H1 (cell line): ENCODE data around the gene ACAP3. TPM values are rescaled to one million over a fixed set of nuclear protein-coding genes. Genes with fewer than 3 reads are reported as not detected.

Experiments used
- CTCF ChIA-PET: fragments of 300-600 bp; sonication (Branson Sonifier 250); formaldehyde crosslinking; loops from one replicate; lab custom pipeline; 2021; ENCODE audit not compliant: partially characterized antibody; lab: Charles Lee
- POLR2A ChIA-PET: fragments of 300-600 bp; sonication (Branson Sonifier 250); formaldehyde crosslinking; loops from one replicate; lab custom pipeline; 2021; ENCODE audit warnings: inconsistent platforms; ENCODE audit not compliant: partially characterized antibody; lab: Charles Lee
- DNase-seq, 2 experiments: peaks; one replicate each; pipeline versions ENCODE4 v3.0.0 to v3.0.0-alpha.2; 2010 to 2022; ENCODE audit warnings: low spot score in 2 of 2, low read depth in 1 of 2, mixed read lengths in 1 of 2
- FAIRE-seq: peaks from 2 replicates; lab custom pipeline; 2011; peaks lifted over from hg19 to GRCh38; lab: Jason Lieb, UNC
- H2AFZ ChIP-seq: 2 replicates; pipeline ENCODE4 v1.8.1; 2012; ENCODE audit warnings: low read length, inconsistent platforms
- H2AK5ac ChIP-seq: 2 replicates; pipeline ENCODE4 v1.6.1; 2013; ENCODE audit warnings: low read depth, low read length
- H2BK120ac ChIP-seq: replicated peaks from 2 replicates; pipeline ENCODE3; 2013; ENCODE audit warnings: low read depth, low read length, inconsistent platforms
- H2BK12ac ChIP-seq: 2 replicates; pipeline ENCODE4 v1.6.1; 2013; ENCODE audit warnings: low read depth, low read length
- H2BK15ac ChIP-seq: 2 replicates; pipeline ENCODE4 v1.6.1; 2013; ENCODE audit warnings: low read length
- H2BK20ac ChIP-seq: 2 replicates; pipeline ENCODE4 v1.6.1; 2013; ENCODE audit warnings: low read length
- H2BK5ac ChIP-seq: 2 replicates; pipeline ENCODE4 v1.6.1; 2013; ENCODE audit warnings: low read depth, low read length
- H3K14ac ChIP-seq: 2 replicates; pipeline ENCODE4 v1.6.1; 2013; ENCODE audit warnings: inconsistent platforms; ENCODE audit not compliant: insufficient read length
- H3K18ac ChIP-seq: 2 replicates; pipeline ENCODE4 v1.6.1; 2013; ENCODE audit warnings: low read length; ENCODE audit errors: extremely low read depth
- H3K23ac ChIP-seq: 2 replicates; pipeline ENCODE4 v1.6.1; 2013; ENCODE audit warnings: inconsistent platforms; ENCODE audit not compliant: insufficient read length
- H3K23me2 ChIP-seq: 2 replicates; pipeline ENCODE4 v1.6.1; 2013; ENCODE audit warnings: low read depth, low read length
- H3K27ac ChIP-seq: 2 replicates; pipeline ENCODE4 v1.6.1; 2011; ENCODE audit warnings: low read depth, low read length, inconsistent platforms
- H3K27me3 ChIP-seq, 4 experiments: replicated peaks in 1 of 4; 1 replicate in 1 of 4; 2 replicates in 3 of 4; pipeline versions ENCODE4 v1.6.1 to v1.8.1; 2011 to 2013; ENCODE audit warnings: low read length in 3 of 4, mild to moderate bottlenecking in 3 of 4, inconsistent platforms in 2 of 4, mixed read lengths in 2 of 4, moderate library complexity in 1 of 4; ENCODE audit not compliant: control insufficient read depth in 3 of 4, insufficient read depth in 3 of 4; ENCODE audit errors: extremely low read depth in 1 of 4
- H3K36me3 ChIP-seq, 4 experiments: 2 replicates each; pipeline versions ENCODE4 v1.6.1 to v1.8.1; 2011 to 2013; ENCODE audit warnings: mild to moderate bottlenecking in 4 of 4, low read length in 3 of 4, moderate library complexity in 2 of 4, control low read depth in 1 of 4, inconsistent platforms in 1 of 4; ENCODE audit not compliant: insufficient read depth in 4 of 4, control insufficient read depth in 2 of 4
- H3K4ac ChIP-seq: replicated peaks from 2 replicates; pipeline ENCODE3; 2013; ENCODE audit warnings: low read length, low read depth, mixed read lengths, inconsistent platforms; ENCODE audit not compliant: insufficient read length
- H3K4me1 ChIP-seq, 4 experiments: replicated peaks in 1 of 4; 1 replicate in 1 of 4; 2 replicates in 3 of 4; pipeline versions ENCODE4 v1.6.1 to v1.8.1; 2011 to 2013; ENCODE audit warnings: low read length in 3 of 4, inconsistent platforms in 2 of 4, mixed read lengths in 1 of 4; ENCODE audit not compliant: insufficient read depth in 4 of 4, control insufficient read depth in 3 of 4
- H3K4me2 ChIP-seq, 2 experiments: 2 replicates each; pipeline versions ENCODE4 v1.6.1 to v1.8.1; 2011 to 2013; ENCODE audit warnings: low read depth in 2 of 2, low read length in 2 of 2, control low read depth in 1 of 2, inconsistent platforms in 1 of 2, mild to moderate bottlenecking in 1 of 2; ENCODE audit not compliant: insufficient read depth in 1 of 2
- H3K4me3 ChIP-seq, 4 experiments: fragments of 200-600, 300-600 bp in 1 of 4; sonication (generic), shearing (Covaris generic), sonication (Bioruptor Twin) in 1 of 4; 2 replicates each; pipeline versions ENCODE4 v1.5.1 to v1.8.1; 2011 to 2016; ENCODE audit warnings: low read length in 4 of 4, low read depth in 3 of 4, control low read depth in 2 of 4, inconsistent platforms in 2 of 4, mild to moderate bottlenecking in 2 of 4, mixed read lengths in 1 of 4, moderate library complexity in 1 of 4; ENCODE audit not compliant: insufficient read depth in 2 of 4; ENCODE audit errors: extremely low read depth in 1 of 4
- H3K56ac ChIP-seq: replicated peaks from 2 replicates; pipeline ENCODE3; 2013; ENCODE audit warnings: low read depth, mild to moderate bottlenecking, mixed read lengths, low read length, inconsistent platforms; ENCODE audit not compliant: insufficient read length
- H3K79me1 ChIP-seq: 2 replicates; pipeline ENCODE4 v1.6.1; 2013; ENCODE audit warnings: low read depth, low read length, control low read depth
- H3K79me2 ChIP-seq, 2 experiments: 2 replicates each; pipeline versions ENCODE4 v1.6.1 to v1.8.1; 2012 to 2013; ENCODE audit warnings: low read length in 2 of 2, mild to moderate bottlenecking in 2 of 2, inconsistent platforms in 1 of 2; ENCODE audit not compliant: insufficient read depth in 2 of 2, control insufficient read depth in 1 of 2
- H3K9ac ChIP-seq, 4 experiments: replicated peaks in 1 of 4; 1 replicate in 1 of 4; 2 replicates in 3 of 4; pipeline versions ENCODE4 v1.6.1 to v1.8.1; 2011 to 2013; ENCODE audit warnings: low read depth in 3 of 4, low read length in 3 of 4, control low read depth in 2 of 4, mild to moderate bottlenecking in 2 of 4, moderate library complexity in 2 of 4, inconsistent platforms in 1 of 4; ENCODE audit errors: extremely low read depth in 1 of 4
- H3K9me3 ChIP-seq, 2 experiments: 2 replicates each; pipeline versions ENCODE4 v1.6.1 to v1.8.1; 2012 to 2013; ENCODE audit warnings: mild to moderate bottlenecking in 2 of 2, moderate library complexity in 2 of 2, control low read depth in 1 of 2, inconsistent platforms in 1 of 2, low read depth in 1 of 2, low read length in 1 of 2, mixed read lengths in 1 of 2; ENCODE audit not compliant: insufficient read depth in 2 of 2
- H4K20me1 ChIP-seq, 2 experiments: replicated peaks in 1 of 2; 2 replicates each; pipeline versions ENCODE3 to v1.8.1; 2011 to 2013; ENCODE audit warnings: inconsistent platforms in 2 of 2, low read length in 2 of 2, mild to moderate bottlenecking in 1 of 2; ENCODE audit not compliant: insufficient read depth in 2 of 2, control insufficient read depth in 1 of 2
- H4K5ac ChIP-seq: 2 replicates; pipeline ENCODE4 v1.6.1; 2013; ENCODE audit warnings: low read length, low read depth, mixed read lengths, inconsistent platforms; ENCODE audit not compliant: insufficient read length
- H4K8ac ChIP-seq: 2 replicates; pipeline ENCODE4 v1.8.0; 2013; ENCODE audit warnings: mild to moderate bottlenecking, moderate library complexity, low read length, inconsistent platforms; ENCODE audit not compliant: insufficient read depth; ENCODE audit errors: extremely low read depth
- H4K91ac ChIP-seq: replicated peaks from 2 replicates; pipeline ENCODE3; 2013; ENCODE audit warnings: low read length, mixed read lengths, inconsistent platforms; ENCODE audit not compliant: insufficient read length
- BACH1 ChIP-seq: IDR thresholded peaks from 2 replicates; pipeline ENCODE4 v1.6.1; 2012; ENCODE audit warnings: low read length, improper control_type of control experiment
- CREB1 ChIP-seq: IDR thresholded peaks from 2 replicates; pipeline ENCODE4 v1.6.1; 2012; ENCODE audit warnings: inconsistent platforms
- E2F6 ChIP-seq: IDR thresholded peaks from 2 replicates; pipeline ENCODE4 v1.6.1; 2012; ENCODE audit warnings: inconsistent platforms
- GABPA ChIP-seq: IDR thresholded peaks from 2 replicates; pipeline ENCODE4 v1.6.1; 2011; ENCODE audit warnings: mild to moderate bottlenecking, low read length, moderate library complexity, borderline replicate concordance; ENCODE audit not compliant: insufficient read depth
- HDAC2 ChIP-seq, 2 experiments: fragments of 300-600 bp in 1 of 2; sonication (generic) in 1 of 2; IDR thresholded peaks; 2 replicates each; pipeline ENCODE4 v1.6.1; 2011 to 2012; ENCODE audit warnings: low read depth in 2 of 2, low read length in 2 of 2, mild to moderate bottlenecking in 2 of 2, moderate library complexity in 2 of 2, borderline replicate concordance in 1 of 2, inconsistent platforms in 1 of 2
- SAP30 ChIP-seq: fragments of 300-600 bp; sonication (generic); IDR thresholded peaks from 2 replicates; pipeline ENCODE4 v1.7.1; 2012; ENCODE audit warnings: low read length, moderate library complexity, mild to moderate bottlenecking, inconsistent platforms; ENCODE audit not compliant: insufficient read depth, insufficient replicate concordance
- SIN3A ChIP-seq, 2 experiments: IDR thresholded peaks in 1 of 2; conservative IDR thresholded peaks in 1 of 2; 2 replicates each; pipeline ENCODE4 v1.6.1; 2011 to 2012; ENCODE audit warnings: low read length in 2 of 2, improper control_type of control experiment in 1 of 2, low read depth in 1 of 2, mild to moderate bottlenecking in 1 of 2
- WGBS, 2 experiments: shearing (Covaris generic) in 1 of 2; methylation state at CpG; one replicate each; pipeline versions ENCODE4 v1.1.6 to v1.1.7; 2013 to 2015; ENCODE audit warnings: low lambda C conversion rate in 2 of 2, mixed read lengths in 2 of 2, inconsistent platforms in 1 of 2, low coverage in 1 of 2, missing lambda C conversion rate in 1 of 2; ENCODE audit not compliant: insufficient replicate concordance in 2 of 2, insufficient coverage in 1 of 2, insufficient read length in 1 of 2; ENCODE audit errors: extremely low coverage in 1 of 2, missing lambda C conversion rate in 1 of 2; 5-methylcytosine and 5-hydroxymethylcytosine counted together
- polyA plus RNA-seq, 7 experiments: library from polyadenylated mRNA; depleted of rRNA in 3 of 7; stranded (reverse) in 5 of 7; unstranded in 2 of 7; fragments of >200 nt in 5 of 7; fragments of 200-250 nt in 2 of 7; gene quantifications; 1 replicate in 5 of 7; 2 replicates in 1 of 7; 4 replicates in 1 of 7; pipeline versions ENCODE4 v1.2.1 to v1.2.3, GENCODE V29; 2011 to 2013; ENCODE audit warnings: missing spikeins in 2 of 7, mixed read lengths in 2 of 7
- total RNA-seq: library from RNA; stranded (reverse); fragmentation: NEBNext Ultra II Directional; extraction: Animal tissue kit (Norgen Biotek cat#: 25700); gene quantifications from 2 replicates; pipeline ENCODE4 v1.2.1, GENCODE V29; 2021
- TF ChIP-seq, protein P1 (sequence below): IDR thresholded peaks from 2 replicates; pipeline ENCODE4 v1.6.1; 2012; ENCODE audit warnings: inconsistent platforms

The ACAP3 gene
- total and polyA plus RNA-seq, 2 of the 8 experiments (the other 6 are each of a cell fraction or from before 2014, with no cell fraction given) = 14.8 to 28.3 TPM

- peaks cover 0 to 4% (median 0%) of the 10 kb centered on the region in 4 experiments; a peak in 1 of 8 replicates for H3K36me3 ChIP-seq
- H3K9me3 ChIP-seq = no peaks in the 10 kb centered on the region
- no peaks in the 10 kb centered on the region for H3K23me2 ChIP-seq
- WGBS, 2 experiments = 69% methylated on average over 21 of the region's 30 CpGs; no CpG with 5 or more reads in 1 of the 2 experiments
- H2BK5ac ChIP-seq = no peak overlapping the region
- no peak overlapping the region for H3K27ac ChIP-seq
- FAIRE-seq (no peak), DNase-seq (peak in 1 of 2 experiments; percentile 87)
- H2BK120ac ChIP-seq = no peak overlapping the region
- H4K5ac ChIP-seq = no peak overlapping the region
- H3K14ac ChIP-seq = no peak overlapping the region
- no peak overlapping the region for H2AK5ac ChIP-seq
- no peak overlapping the region for H3K4ac ChIP-seq
- no peak overlapping the region for H3K56ac ChIP-seq
- H3K79me1 ChIP-seq = no peaks in the 10 kb centered on the region
- H2AFZ ChIP-seq = no peak overlapping the region
- no peak overlapping the region for H3K4me2 ChIP-seq
- no peak overlapping the region for H2BK12ac ChIP-seq
- no peak overlapping the region for H3K4me3 ChIP-seq
- 0 out of 4 replicates have a peak, but pooled peaks of 1 of the 2 experiments have one; percentile 56 for TF ChIP-seq HDAC2 (IDR thresholded peaks at IDR 0.05; ENCODE audit: borderline replicate concordance in 1 of 2, low read depth in 2 of 2, low read length in 2 of 2)
- peak; percentile 83 to 95; a peak in 2 of 4 replicates for TF ChIP-seq SIN3A (conservative IDR thresholded peaks at IDR 0.05 in 1 of 2, IDR thresholded peaks at IDR 0.05 in 1 of 2; ENCODE audit: low read depth in 1 of 2, low read length in 2 of 2)
- TF ChIP-seq, protein P1, sequence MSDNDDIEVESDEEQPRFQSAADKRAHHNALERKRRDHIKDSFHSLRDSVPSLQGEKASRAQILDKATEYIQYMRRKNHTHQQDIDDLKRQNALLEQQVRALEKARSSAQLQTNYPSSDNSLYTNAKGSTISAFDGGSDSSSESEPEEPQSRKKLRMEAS = peak; percentile 59
- TF ChIP-seq BACH1 = 0 out of 2 replicates have a peak, but pooled peaks have one; percentile 21
- 0 out of 2 replicates have a peak, but pooled peaks have one; percentile 21 for TF ChIP-seq CREB1
- TF ChIP-seq SAP30 = no peak
- peak; percentile 71; the same call in 1 of the 2 replicates for TF ChIP-seq GABPA
- no peak for TF ChIP-seq E2F6
- H4K8ac ChIP-seq = no peak overlapping the region
- no peaks in the 10 kb centered on the region for H3K27me3 ChIP-seq
- H3K79me2 ChIP-seq = no peaks in the 10 kb centered on the region
- H4K91ac ChIP-seq = no peak overlapping the region
- POLR2A ChIA-PET = interaction anchor here (0.7 to 1.6 kb wide), 4 partner anchors 7 to 266 kb away, joined by 3 to 6 read pairs (median 3); no protein-coding TSS in a partner anchor
- no peak overlapping the region for H2BK20ac ChIP-seq
- no peak overlapping the region for H3K9ac ChIP-seq
- H3K23ac ChIP-seq = no peak overlapping the region
- CTCF ChIA-PET = interaction anchor here (0.8 to 2.7 kb wide), 11 partner anchors 9 to 300 kb away, joined by 3 to 13 read pairs (median 3); no protein-coding TSS in a partner anchor
- no peak overlapping the region for H3K18ac ChIP-seq
- peaks cover 5 to 18% of the 10 kb centered on the region in 2 experiments for H4K20me1 ChIP-seq
- peaks cover 0 to 4% (median 0%) of the 10 kb centered on the region in 4 experiments; a peak in 1 of 7 replicates for H3K4me1 ChIP-seq
- no peak overlapping the region for H2BK15ac ChIP-seq
Observed at GRCh38 chr1:1298861-1299685, 8.7 kb downstream of the ACAP3 start.
